ENCODE results near the gene DDX10. TPM values are rescaled to one million over a fixed set of nuclear protein-coding genes. Genes with fewer than 3 reads are reported as not detected.

Gene DDX10
- total RNA-seq, 2 experiments from 2014 or later: 15.0 to 15.4 TPM

DNA sequence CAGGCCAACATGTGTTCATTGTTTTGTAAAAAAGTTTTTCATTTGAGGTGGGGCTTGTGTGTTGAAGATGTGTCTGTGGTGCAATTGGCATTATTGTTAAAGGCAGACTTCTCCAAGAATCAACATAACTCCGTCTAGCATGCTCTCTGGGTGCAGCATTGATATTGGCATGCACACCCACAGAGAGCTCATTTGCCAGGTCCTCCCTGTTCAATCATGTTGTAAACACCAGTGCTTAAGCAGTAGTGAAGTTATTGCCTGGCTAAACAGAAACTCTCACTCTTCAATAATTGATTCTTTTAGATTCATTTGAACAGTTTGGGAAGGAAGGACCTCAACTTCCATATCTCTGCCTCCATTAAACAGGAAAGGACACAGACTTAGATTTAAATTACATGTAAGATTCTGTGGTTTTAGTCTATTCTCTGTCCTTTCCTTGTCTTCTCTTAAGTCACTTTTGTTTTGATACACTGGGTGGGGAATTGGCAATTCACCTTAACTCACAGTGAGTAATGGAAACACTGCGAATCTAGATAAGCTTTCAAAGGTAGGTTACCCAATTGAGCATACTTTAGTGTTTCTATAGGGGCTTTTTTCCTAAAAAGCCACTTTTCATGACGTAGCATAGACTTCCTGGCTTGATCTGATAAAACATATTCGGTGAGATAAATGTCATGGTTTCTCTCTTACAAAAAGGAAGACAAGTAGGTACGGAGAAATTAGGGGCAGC lies 40.5 kb upstream of the DDX10 start:
- H3K4me1 ChIP-seq (ENCODE audit: insufficient read depth, low read length): no peaks in the 10 kb centered on the region
- TF ChIP-seq, protein P1, sequence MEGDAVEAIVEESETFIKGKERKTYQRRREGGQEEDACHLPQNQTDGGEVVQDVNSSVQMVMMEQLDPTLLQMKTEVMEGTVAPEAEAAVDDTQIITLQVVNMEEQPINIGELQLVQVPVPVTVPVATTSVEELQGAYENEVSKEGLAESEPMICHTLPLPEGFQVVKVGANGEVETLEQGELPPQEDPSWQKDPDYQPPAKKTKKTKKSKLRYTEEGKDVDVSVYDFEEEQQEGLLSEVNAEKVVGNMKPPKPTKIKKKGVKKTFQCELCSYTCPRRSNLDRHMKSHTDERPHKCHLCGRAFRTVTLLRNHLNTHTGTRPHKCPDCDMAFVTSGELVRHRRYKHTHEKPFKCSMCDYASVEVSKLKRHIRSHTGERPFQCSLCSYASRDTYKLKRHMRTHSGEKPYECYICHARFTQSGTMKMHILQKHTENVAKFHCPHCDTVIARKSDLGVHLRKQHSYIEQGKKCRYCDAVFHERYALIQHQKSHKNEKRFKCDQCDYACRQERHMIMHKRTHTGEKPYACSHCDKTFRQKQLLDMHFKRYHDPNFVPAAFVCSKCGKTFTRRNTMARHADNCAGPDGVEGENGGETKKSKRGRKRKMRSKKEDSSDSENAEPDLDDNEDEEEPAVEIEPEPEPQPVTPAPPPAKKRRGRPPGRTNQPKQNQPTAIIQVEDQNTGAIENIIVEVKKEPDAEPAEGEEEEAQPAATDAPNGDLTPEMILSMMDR (IDR thresholded peaks at IDR 0.05): no peak
- no peak overlapping the region for H3K4me3 ChIP-seq (ENCODE audit: low read length)
- peaks cover 3% of the 10 kb centered on the region for H3K9me3 Mint-ChIP-seq
- H3K27ac Mint-ChIP-seq: no peak overlapping the region
- ChIA-PET CTCF (no interaction called here), POLR2A (no interaction called here)
- peaks cover 21% of the 10 kb centered on the region for H3K27me3 Mint-ChIP-seq
- peaks cover 0 to 10% of the 10 kb centered on the region in 2 experiments for H3K9me3 ChIP-seq (ENCODE audit: control insufficient read depth in 1 of 2, insufficient read depth in 1 of 2, low read length in 2 of 2)
- H3K4me3 Mint-ChIP-seq: no peak overlapping the region
- ATAC-seq (ENCODE audit: poor library complexity) (no peak), DNase-seq (peak in 3 of 14 experiments; percentile 4 to 14 (median 5))
- H3K27me3 ChIP-seq (ENCODE audit: control insufficient read depth in 1 of 2, insufficient read depth in 2 of 2, low read length in 2 of 2): peaks cover 2 to 6% of the 10 kb centered on the region in 2 experiments
- intact Hi-C loops (cut with DNase I, micrococcal nuclease): no loop called here
- H3K36me3 Mint-ChIP-seq (ENCODE audit: low read depth): no peaks in the 10 kb centered on the region
- no peaks in the 10 kb centered on the region for H3K36me3 ChIP-seq (ENCODE audit: insufficient read depth, low read length)
- H3K4me1 Mint-ChIP-seq (ENCODE audit: low read depth): no peaks in the 10 kb centered on the region
- no peak overlapping the region for H3K27ac ChIP-seq (ENCODE audit: low read depth in 1 of 2, low read length in 2 of 2)

DNA sequence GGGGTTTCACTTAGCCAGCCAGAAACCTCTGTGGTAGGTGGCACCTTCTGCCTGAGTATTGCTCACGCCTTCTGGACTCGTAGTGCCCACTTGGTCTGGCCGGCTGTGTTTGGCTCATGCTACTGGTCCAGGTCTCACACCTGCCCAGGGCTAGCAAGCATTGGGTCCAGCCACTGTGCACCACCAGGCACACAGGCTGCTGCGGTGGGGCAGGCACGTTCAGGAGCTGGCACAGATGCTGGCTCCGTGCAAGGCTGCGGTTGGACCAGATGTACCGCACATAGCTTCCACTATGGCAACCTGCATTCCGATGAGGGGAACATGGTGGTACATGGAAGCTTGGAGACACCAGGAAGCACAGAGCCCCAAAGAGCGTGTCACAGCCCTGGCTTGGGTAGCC lies 36.5 kb upstream of the DDX10 start:
- Histone ChIP-seq H3K27me3 (ENCODE audit: control insufficient read depth in 1 of 2, insufficient read depth in 2 of 2, low read length in 2 of 2) (peaks cover 2 to 6% of the 10 kb centered on the region in 2 experiments), H3K4me1 (ENCODE audit: insufficient read depth, low read length) (no peaks in the 10 kb centered on the region), H3K4me3 (ENCODE audit: low read length) (no peak overlapping the region), H3K36me3 (ENCODE audit: insufficient read depth, low read length) (no peaks in the 10 kb centered on the region), H3K27ac (ENCODE audit: low read depth in 1 of 2, low read length in 2 of 2) (no peak overlapping the region), H3K9me3 (ENCODE audit: control insufficient read depth in 1 of 2, insufficient read depth in 1 of 2, low read length in 2 of 2) (peaks cover 0 to 13% of the 10 kb centered on the region in 2 experiments)
- Mint-ChIP-seq H3K36me3 (ENCODE audit: low read depth) (no peaks in the 10 kb centered on the region), H3K9me3 (peaks cover 3% of the 10 kb centered on the region), H3K27me3 (peaks cover 17% of the 10 kb centered on the region), H3K4me3 (no peak overlapping the region), H3K27ac (no peak overlapping the region), H3K4me1 (ENCODE audit: low read depth) (no peaks in the 10 kb centered on the region)
- TF ChIP-seq, protein P1 (IDR thresholded peaks at IDR 0.05): no peak
- intact Hi-C loops (cut with DNase I, micrococcal nuclease): no loop called here
- POLR2A ChIA-PET: no interaction called here
- CTCF ChIA-PET: no interaction called here
- DNase-seq (no peak), ATAC-seq (ENCODE audit: poor library complexity) (no peak)

DNA sequence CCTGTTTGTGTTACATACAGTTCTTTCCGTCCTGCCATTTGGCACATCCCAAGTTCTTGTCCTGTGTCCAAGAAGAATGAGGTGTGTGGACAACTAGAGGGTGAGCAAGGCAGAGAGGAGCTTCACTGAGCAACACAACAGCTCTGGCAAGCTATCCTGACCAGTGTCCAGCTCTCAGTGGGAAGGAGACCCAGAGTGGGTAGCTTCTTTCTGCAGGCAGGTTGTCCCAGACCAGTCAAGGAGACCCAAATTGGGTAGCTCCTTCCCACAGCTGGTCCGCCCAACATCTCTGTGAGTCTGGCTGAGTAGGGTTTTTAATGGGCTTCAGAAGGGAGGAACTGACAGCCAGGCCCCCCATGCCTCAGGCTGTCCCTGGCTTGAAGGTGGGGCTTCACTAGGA lies 36.1 kb upstream of the DDX10 start:
- CTCF ChIA-PET: no interaction called here
- Mint-ChIP-seq H3K27ac (no peak overlapping the region), H3K36me3 (ENCODE audit: low read depth) (no peaks in the 10 kb centered on the region), H3K4me3 (no peak overlapping the region), H3K9me3 (peaks cover 3% of the 10 kb centered on the region), H3K4me1 (ENCODE audit: low read depth) (no peaks in the 10 kb centered on the region), H3K27me3 (peaks cover 17% of the 10 kb centered on the region)
- intact Hi-C loops (cut with DNase I, micrococcal nuclease): no loop called here
- Histone ChIP-seq H3K4me1 (ENCODE audit: insufficient read depth, low read length) (no peaks in the 10 kb centered on the region), H3K36me3 (ENCODE audit: insufficient read depth, low read length) (no peaks in the 10 kb centered on the region), H3K27me3 (ENCODE audit: control insufficient read depth in 1 of 2, insufficient read depth in 2 of 2, low read length in 2 of 2) (peaks cover 2 to 6% of the 10 kb centered on the region in 2 experiments), H3K9me3 (ENCODE audit: control insufficient read depth in 1 of 2, insufficient read depth in 1 of 2, low read length in 2 of 2) (peaks cover 0 to 13% of the 10 kb centered on the region in 2 experiments), H3K4me3 (ENCODE audit: low read length) (no peak overlapping the region), H3K27ac (ENCODE audit: low read depth in 1 of 2, low read length in 2 of 2) (no peak overlapping the region)
- no peak for DNase-seq
- ATAC-seq (ENCODE audit: poor library complexity): no peak
- POLR2A ChIA-PET: no interaction called here
- TF ChIP-seq, protein P1 (IDR thresholded peaks at IDR 0.05): no peak

Measured in CD4-positive, alpha-beta T cell (primary cell).